ENCODE results near the gene FADS3.

Gene FADS3

GRCh38 chr11:61902313-61902712 is 11.0 kb upstream of the FADS3 start:
- TF ChIP-seq CTCF (IDR thresholded peaks at IDR 0.05; ENCODE audit: insufficient read depth, low read length, missing control alignments): no peak
- H3K4me3 ChIP-seq (ENCODE audit: low read depth, low read length): no peak overlapping the region
- no peak for DNase-seq (ENCODE audit: low read depth, low spot score)
- CTCF ChIA-PET: interaction anchor here (0.5 to 18.2 kb wide), 11 partner anchors 10 to 204 kb away, joined by 3 to 568 read pairs (median 113); partner anchors contain the start of genes BEST1 and RAB3IL1
- POLR2A ChIA-PET: interaction anchor here (0.6 kb wide), 1 partner anchor 23 kb away, joined by 3 read pairs; no protein-coding TSS in a partner anchor

GRCh38 chr11:61901397-61901796 is 10.1 kb upstream of the FADS3 start:
- CTCF ChIA-PET: interaction anchor here (1.1 to 18.2 kb wide), 11 partner anchors 11 to 205 kb away, joined by 4 to 568 read pairs (median 113); partner anchors contain the start of genes BEST1 and RAB3IL1
- H3K4me3 ChIP-seq (ENCODE audit: low read depth, low read length): no peak overlapping the region
- no peak for TF ChIP-seq CTCF (IDR thresholded peaks at IDR 0.05; ENCODE audit: insufficient read depth, low read length, missing control alignments)
- no peak for DNase-seq (ENCODE audit: low read depth, low spot score)
- POLR2A ChIA-PET: no interaction called here

GRCh38 chr11:61900251-61900650 is 8.9 kb upstream of the FADS3 start:
- TF ChIP-seq CTCF (IDR thresholded peaks at IDR 0.05; ENCODE audit: insufficient read depth, low read length, missing control alignments): no peak
- POLR2A ChIA-PET: no interaction called here
- no peak for DNase-seq (ENCODE audit: low read depth, low spot score)
- CTCF ChIA-PET: interaction anchor here (0.7 to 18.2 kb wide), 14 partner anchors 12 to 212 kb away, joined by 3 to 568 read pairs (median 104); partner anchors contain the start of genes BEST1, FEN1, FTH1 and RAB3IL1
- no peak overlapping the region for H3K4me3 ChIP-seq (ENCODE audit: low read depth, low read length)

- ChIA-PET POLR2A (interaction anchor here (1.1 kb wide), 1 partner anchor 47 kb away, joined by 4 read pairs; no protein-coding TSS in a partner anchor), CTCF (interaction anchor here (0.8 to 18.2 kb wide), 37 partner anchors 9 to 415 kb away, joined by 3 to 568 read pairs (median 7); partner anchors contain the start of genes BEST1, FEN1, FTH1 and RAB3IL1)
- peak; percentile 99 for TF ChIP-seq CTCF (IDR thresholded peaks at IDR 0.05; ENCODE audit: insufficient read depth, low read length, missing control alignments)
- no peak overlapping the region for H3K4me3 ChIP-seq (ENCODE audit: low read depth, low read length)
- no peak for DNase-seq (ENCODE audit: low read depth, low spot score)
These were observed 7.9 kb upstream of the FADS3 start for GRCh38 chr11:61899146-61899841.

- H3K4me3 ChIP-seq (ENCODE audit: low read depth, low read length): no peak overlapping the region
- TF ChIP-seq CTCF (IDR thresholded peaks at IDR 0.05; ENCODE audit: insufficient read depth, low read length, missing control alignments): no peak
- no peak for DNase-seq (ENCODE audit: low read depth, low spot score)
- ChIA-PET POLR2A (no interaction called here), CTCF (interaction anchor here (0.6 to 18.2 kb wide), 38 partner anchors 9 to 413 kb away, joined by 3 to 568 read pairs (median 8); partner anchors contain the start of genes BEST1, FEN1, FTH1 and RAB3IL1)
These were observed 6.9 kb upstream of the FADS3 start for GRCh38 chr11:61898247-61898582.
